WERI-Rb-1 (cell line): ENCODE measurements around the gene TTC34.
"Not testable (repeated sequence)": the region's sequence is repeated elsewhere in the genome, so short reads cannot be mapped to it uniquely, and the experiment has no call there.

ENCODE experiments used
- DNase-seq: peaks from one replicate; pipeline ENCODE4 v3.0.0-alpha.2; 2020
- H3K27ac ChIP-seq: fragments of 250-450 bp; sonication (Bioruptor Pico); 2 replicates; pipeline ENCODE4 v1.5.1; 2020; ENCODE audit warnings: mild to moderate bottlenecking, moderate library complexity
- H3K27me3 ChIP-seq: fragments of 250-450 bp; sonication (Bioruptor Pico); 2 replicates; pipeline ENCODE4 v1.5.1; 2021; ENCODE audit warnings: mild to moderate bottlenecking, low read depth, moderate library complexity; ENCODE audit not compliant: insufficient read depth, severe bottlenecking
- H3K36me3 ChIP-seq: fragments of 250-450 bp; sonication (Bioruptor Pico); 2 replicates; pipeline ENCODE4 v1.5.1; 2020; ENCODE audit warnings: mild to moderate bottlenecking, moderate library complexity
- H3K4me3 ChIP-seq: 2 replicates; pipeline ENCODE4 v1.5.1; 2011; ENCODE audit warnings: low read depth, mild to moderate bottlenecking, control low read depth, low read length
- H3K9me3 ChIP-seq: fragments of 250-450 bp; sonication (Bioruptor Pico); 2 replicates; pipeline ENCODE4 v1.5.1; 2021; ENCODE audit warnings: mild to moderate bottlenecking, moderate library complexity; ENCODE audit not compliant: severe bottlenecking

Gene TTC34

GRCh38 chr1:2755426-2755825 is 46.1 kb downstream of the TTC34 start:
- DNase-seq, H3K4me3 ChIP-seq: not testable (repeated sequence)

GRCh38 chr1:2754597-2754996 is 46.9 kb downstream of the TTC34 start:
- H3K4me3 ChIP-seq, H3K27ac ChIP-seq, H3K27me3 ChIP-seq, H3K9me3 ChIP-seq, H3K36me3 ChIP-seq, DNase-seq: not testable (repeated sequence)

More at GRCh38 chr1:2755426-2755825, 46.1 kb downstream of the TTC34 start:
- not testable (repeated sequence) for H3K27me3 ChIP-seq, H3K27ac ChIP-seq, H3K36me3 ChIP-seq, H3K9me3 ChIP-seq

- H3K36me3 ChIP-seq, DNase-seq, H3K9me3 ChIP-seq, H3K4me3 ChIP-seq, H3K27ac ChIP-seq, H3K27me3 ChIP-seq: not testable (repeated sequence)
These were observed 49.0 kb downstream of the TTC34 start for GRCh38 chr1:2752503-2752902.

GRCh38 chr1:2751866-2752265 is 49.6 kb downstream of the TTC34 start:
- H3K27ac ChIP-seq, H3K36me3 ChIP-seq, H3K9me3 ChIP-seq, H3K4me3 ChIP-seq, DNase-seq, H3K27me3 ChIP-seq: not testable (repeated sequence)

- not testable (repeated sequence) for H3K27ac ChIP-seq, H3K4me3 ChIP-seq, H3K9me3 ChIP-seq, H3K36me3 ChIP-seq, H3K27me3 ChIP-seq, DNase-seq
These were observed 50.4 kb downstream of the TTC34 start for GRCh38 chr1:2750766-2751730.

- H3K36me3 ChIP-seq, H3K27ac ChIP-seq, H3K27me3 ChIP-seq, DNase-seq, H3K9me3 ChIP-seq, H3K4me3 ChIP-seq: not testable (repeated sequence)
These were observed 51.3 kb downstream of the TTC34 start for GRCh38 chr1:2750041-2750680.

- H3K9me3 ChIP-seq, H3K27me3 ChIP-seq, DNase-seq, H3K4me3 ChIP-seq, H3K36me3 ChIP-seq, H3K27ac ChIP-seq: not testable (repeated sequence)
These were observed 52.9 kb downstream of the TTC34 start for GRCh38 chr1:2748626-2749025.

- H3K36me3 ChIP-seq, DNase-seq, H3K27ac ChIP-seq, H3K27me3 ChIP-seq, H3K9me3 ChIP-seq, H3K4me3 ChIP-seq: not testable (repeated sequence)
These were observed 106.7 kb downstream of the TTC34 start for GRCh38 chr1:2694796-2695195.

- DNase-seq, H3K4me3 ChIP-seq, H3K27ac ChIP-seq, H3K9me3 ChIP-seq, H3K36me3 ChIP-seq, H3K27me3 ChIP-seq: not testable (repeated sequence)
These were observed 111.3 kb downstream of the TTC34 start for GRCh38 chr1:2690180-2690579.

- not testable (repeated sequence) for H3K9me3 ChIP-seq, H3K27me3 ChIP-seq, H3K4me3 ChIP-seq, DNase-seq, H3K27ac ChIP-seq, H3K36me3 ChIP-seq
These were observed 113.2 kb downstream of the TTC34 start for GRCh38 chr1:2688336-2688665.

- not testable (repeated sequence) for H3K27ac ChIP-seq, H3K4me3 ChIP-seq, H3K27me3 ChIP-seq, H3K36me3 ChIP-seq, DNase-seq, H3K9me3 ChIP-seq
These were observed 113.7 kb downstream of the TTC34 start for GRCh38 chr1:2687638-2688335.

- H3K27me3 ChIP-seq, H3K4me3 ChIP-seq, H3K9me3 ChIP-seq, H3K27ac ChIP-seq, H3K36me3 ChIP-seq, DNase-seq: not testable (repeated sequence)
These were observed 114.3 kb downstream of the TTC34 start for GRCh38 chr1:2687174-2687591.

- H3K27ac ChIP-seq, H3K36me3 ChIP-seq, H3K9me3 ChIP-seq, H3K4me3 ChIP-seq, DNase-seq, H3K27me3 ChIP-seq: not testable (repeated sequence)
These were observed 115.2 kb downstream of the TTC34 start for GRCh38 chr1:2686091-2686863.

- DNase-seq, H3K36me3 ChIP-seq, H3K27ac ChIP-seq, H3K4me3 ChIP-seq, H3K9me3 ChIP-seq, H3K27me3 ChIP-seq: not testable (repeated sequence)
These were observed 115.8 kb downstream of the TTC34 start for GRCh38 chr1:2685671-2686070.
